Measurements from ENCODE around the gene LRRC27. TPM values are rescaled to one million over a fixed set of nuclear protein-coding genes. Genes with fewer than 3 reads are reported as not detected.

LRRC27 gene
- polyA plus RNA-seq, 2 of the 4 experiments (the other 2 are of a cell fraction) = 6.5 to 6.9 TPM

DNA sequence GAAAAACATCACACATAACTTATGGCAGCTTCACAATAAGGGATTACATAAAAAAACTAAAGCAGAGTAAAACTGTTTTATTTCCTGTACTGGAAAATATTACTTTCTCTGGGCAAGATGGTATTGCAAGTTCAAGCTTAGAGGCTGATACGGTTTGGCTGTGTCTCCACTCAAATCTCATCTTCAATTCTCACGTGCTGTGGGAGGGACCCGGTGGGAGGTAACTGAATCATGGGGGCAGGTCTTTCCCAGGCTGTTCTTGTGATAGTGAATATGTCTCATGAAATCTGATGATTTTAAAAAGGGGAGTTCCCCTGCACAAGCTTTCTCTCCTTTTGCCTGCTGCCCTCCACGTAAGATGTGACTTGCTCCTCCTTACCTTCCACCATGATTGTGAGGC, 5.1 kb upstream of the LRRC27 start:
- DNase-seq (ENCODE audit: low read depth in 1 of 2, low spot score in 1 of 2) (no peak), FAIRE-seq (no peak), ATAC-seq (no peak)
- CTCF ChIA-PET = interaction anchor here (1.4 kb wide), 1 partner anchor 26 kb away, joined by 5 read pairs; no protein-coding TSS in a partner anchor
- POLR2A ChIA-PET = no interaction called here
- Histone ChIP-seq H3K27ac (peak overlapping the region; percentile 74 to 95; a peak in 5 of 6 replicates), H3K4me1 (peaks cover 73% of the 10 kb centered on the region), H3K4me3 (no peak overlapping the region), H3K4me2 (peak overlapping the region; percentile 61; the same call in 2 of the 3 replicates), H3K9me3 (no peaks in the 10 kb centered on the region)
- WGBS (ENCODE audit: missing lambda C conversion rate) = 70% methylated on average over 4 of the region's 4 CpGs
- TF ChIP-seq RNF2 (IDR thresholded peaks at IDR 0.05; ENCODE audit: borderline replicate concordance, low read depth) (no peak), CBX2 (IDR thresholded peaks at IDR 0.05; ENCODE audit: borderline replicate concordance, low read depth) (no peak), TP53 (CRISPR knock-in tag; IDR thresholded peaks at IDR 0.05) (no peak), EHF (CRISPR knock-in tag; IDR thresholded peaks at IDR 0.05) (no peak), HOXB13 (CRISPR knock-in tag; IDR thresholded peaks at IDR 0.05; ENCODE audit: low read depth) (no peak), HOXB5 (CRISPR knock-in tag; IDR thresholded peaks at IDR 0.05) (no peak), ZSCAN20 (CRISPR knock-in tag; IDR thresholded peaks at IDR 0.05) (no peak), JUN (IDR thresholded peaks at IDR 0.05) (no peak), CHD2 (IDR thresholded peaks at IDR 0.05; ENCODE audit: low read length, partially characterized antibody) (no peak), TFCP2L1 (CRISPR knock-in tag; IDR thresholded peaks at IDR 0.05) (no peak)
- TF ChIP-seq, protein P1, sequence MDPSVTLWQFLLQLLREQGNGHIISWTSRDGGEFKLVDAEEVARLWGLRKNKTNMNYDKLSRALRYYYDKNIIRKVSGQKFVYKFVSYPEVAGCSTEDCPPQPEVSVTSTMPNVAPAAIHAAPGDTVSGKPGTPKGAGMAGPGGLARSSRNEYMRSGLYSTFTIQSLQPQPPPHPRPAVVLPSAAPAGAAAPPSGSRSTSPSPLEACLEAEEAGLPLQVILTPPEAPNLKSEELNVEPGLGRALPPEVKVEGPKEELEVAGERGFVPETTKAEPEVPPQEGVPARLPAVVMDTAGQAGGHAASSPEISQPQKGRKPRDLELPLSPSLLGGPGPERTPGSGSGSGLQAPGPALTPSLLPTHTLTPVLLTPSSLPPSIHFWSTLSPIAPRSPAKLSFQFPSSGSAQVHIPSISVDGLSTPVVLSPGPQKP (IDR thresholded peaks at IDR 0.05; ENCODE audit: low read depth, low read length) = no peak
- TF ChIP-seq, protein P2, sequence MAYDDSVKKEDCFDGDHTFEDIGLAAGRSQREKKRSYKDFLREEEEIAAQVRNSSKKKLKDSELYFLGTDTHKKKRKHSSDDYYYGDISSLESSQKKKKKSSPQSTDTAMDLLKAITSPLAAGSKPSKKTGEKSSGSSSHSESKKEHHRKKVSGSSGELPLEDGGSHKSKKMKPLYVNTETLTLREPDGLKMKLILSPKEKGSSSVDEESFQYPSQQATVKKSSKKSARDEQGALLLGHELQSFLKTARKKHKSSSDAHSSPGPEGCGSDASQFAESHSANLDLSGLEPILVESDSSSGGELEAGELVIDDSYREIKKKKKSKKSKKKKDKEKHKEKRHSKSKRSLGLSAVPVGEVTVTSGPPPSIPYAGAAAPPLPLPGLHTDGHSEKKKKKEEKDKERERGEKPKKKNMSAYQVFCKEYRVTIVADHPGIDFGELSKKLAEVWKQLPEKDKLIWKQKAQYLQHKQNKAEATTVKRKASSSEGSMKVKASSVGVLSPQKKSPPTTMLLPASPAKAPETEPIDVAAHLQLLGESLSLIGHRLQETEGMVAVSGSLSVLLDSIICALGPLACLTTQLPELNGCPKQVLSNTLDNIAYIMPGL (CRISPR knock-in tag; IDR thresholded peaks at IDR 0.05; ENCODE audit: borderline replicate concordance) = no peak

DNA sequence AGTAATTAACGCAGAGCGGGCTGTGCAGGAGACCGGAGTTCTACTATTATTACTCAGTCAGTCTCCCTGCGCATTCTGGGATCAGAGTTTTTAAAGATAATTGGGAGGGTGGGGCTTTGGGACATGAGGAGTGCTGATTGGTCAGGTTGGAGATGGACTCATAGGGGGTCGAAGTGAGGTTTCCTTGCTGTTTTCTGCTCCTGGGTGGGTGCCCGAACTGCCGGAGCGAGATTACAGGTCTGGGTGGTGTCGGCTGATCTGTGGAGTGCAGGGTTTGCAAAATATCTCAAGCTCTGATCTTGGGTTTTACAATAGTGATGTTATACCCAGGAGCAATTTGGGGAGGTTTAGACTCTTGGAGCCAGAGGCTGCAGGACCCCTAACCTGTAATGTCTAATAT, 3.9 kb upstream of the LRRC27 start:
- ChIA-PET POLR2A (no interaction called here), CTCF (no interaction called here)
- Histone ChIP-seq H3K4me2 (peak overlapping the region; percentile 100), H3K4me1 (peaks cover 67% of the 10 kb centered on the region), H3K27ac (peak overlapping the region in 1 of 2 experiments; percentile 95; a peak in 2 of 6 replicates), H3K9me3 (no peaks in the 10 kb centered on the region), H3K4me3 (no peak overlapping the region)
- TF ChIP-seq JUN (IDR thresholded peaks at IDR 0.05) (no peak), NFE2L2 (conservative IDR thresholded peaks at IDR 0.05; ENCODE audit: low read length) (no peak), TP53 (CRISPR knock-in tag; IDR thresholded peaks at IDR 0.05) (no peak), KDM5A (IDR thresholded peaks at IDR 0.05) (no peak), MAZ (IDR thresholded peaks at IDR 0.05; ENCODE audit: borderline replicate concordance, low read depth, low read length) (no peak), GATA3 (IDR thresholded peaks at IDR 0.05; ENCODE audit: borderline replicate concordance) (no peak), ZNF302 (CRISPR knock-in tag; IDR thresholded peaks at IDR 0.05) (no peak)
- TF ChIP-seq, protein P3, sequence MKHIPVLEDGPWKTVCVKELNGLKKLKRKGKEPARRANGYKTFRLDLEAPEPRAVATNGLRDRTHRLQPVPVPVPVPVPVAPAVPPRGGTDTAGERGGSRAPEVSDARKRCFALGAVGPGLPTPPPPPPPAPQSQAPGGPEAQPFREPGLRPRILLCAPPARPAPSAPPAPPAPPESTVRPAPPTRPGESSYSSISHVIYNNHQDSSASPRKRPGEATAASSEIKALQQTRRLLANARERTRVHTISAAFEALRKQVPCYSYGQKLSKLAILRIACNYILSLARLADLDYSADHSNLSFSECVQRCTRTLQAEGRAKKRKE (CRISPR knock-in tag; IDR thresholded peaks at IDR 0.05; ENCODE audit: low read depth) = no peak
- TF ChIP-seq, protein P4, sequence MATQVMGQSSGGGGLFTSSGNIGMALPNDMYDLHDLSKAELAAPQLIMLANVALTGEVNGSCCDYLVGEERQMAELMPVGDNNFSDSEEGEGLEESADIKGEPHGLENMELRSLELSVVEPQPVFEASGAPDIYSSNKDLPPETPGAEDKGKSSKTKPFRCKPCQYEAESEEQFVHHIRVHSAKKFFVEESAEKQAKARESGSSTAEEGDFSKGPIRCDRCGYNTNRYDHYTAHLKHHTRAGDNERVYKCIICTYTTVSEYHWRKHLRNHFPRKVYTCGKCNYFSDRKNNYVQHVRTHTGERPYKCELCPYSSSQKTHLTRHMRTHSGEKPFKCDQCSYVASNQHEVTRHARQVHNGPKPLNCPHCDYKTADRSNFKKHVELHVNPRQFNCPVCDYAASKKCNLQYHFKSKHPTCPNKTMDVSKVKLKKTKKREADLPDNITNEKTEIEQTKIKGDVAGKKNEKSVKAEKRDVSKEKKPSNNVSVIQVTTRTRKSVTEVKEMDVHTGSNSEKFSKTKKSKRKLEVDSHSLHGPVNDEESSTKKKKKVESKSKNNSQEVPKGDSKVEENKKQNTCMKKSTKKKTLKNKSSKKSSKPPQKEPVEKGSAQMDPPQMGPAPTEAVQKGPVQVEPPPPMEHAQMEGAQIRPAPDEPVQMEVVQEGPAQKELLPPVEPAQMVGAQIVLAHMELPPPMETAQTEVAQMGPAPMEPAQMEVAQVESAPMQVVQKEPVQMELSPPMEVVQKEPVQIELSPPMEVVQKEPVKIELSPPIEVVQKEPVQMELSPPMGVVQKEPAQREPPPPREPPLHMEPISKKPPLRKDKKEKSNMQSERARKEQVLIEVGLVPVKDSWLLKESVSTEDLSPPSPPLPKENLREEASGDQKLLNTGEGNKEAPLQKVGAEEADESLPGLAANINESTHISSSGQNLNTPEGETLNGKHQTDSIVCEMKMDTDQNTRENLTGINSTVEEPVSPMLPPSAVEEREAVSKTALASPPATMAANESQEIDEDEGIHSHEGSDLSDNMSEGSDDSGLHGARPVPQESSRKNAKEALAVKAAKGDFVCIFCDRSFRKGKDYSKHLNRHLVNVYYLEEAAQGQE (IDR thresholded peaks at IDR 0.05) = no peak
- 96% methylated on average over 9 of the region's 9 CpGs for WGBS (ENCODE audit: missing lambda C conversion rate)
- DNase-seq (ENCODE audit: low read depth in 1 of 2, low spot score in 1 of 2) (no peak), FAIRE-seq (no peak), ATAC-seq (no peak)
